Nucleus accumbens (tissue), 56 donors: ENCODE results near the gene PTPRN2.
"Not testable (repeated sequence)": the region's sequence is repeated elsewhere in the genome, so short reads cannot be mapped to it uniquely, and the experiment has no call there.

ENCODE experiments used
- DNase-seq, 56 donors: peaks; one replicate each; lab custom pipeline; 2025; lab: John Stamatoyannopoulos, UW

Gene PTPRN2

DNA sequence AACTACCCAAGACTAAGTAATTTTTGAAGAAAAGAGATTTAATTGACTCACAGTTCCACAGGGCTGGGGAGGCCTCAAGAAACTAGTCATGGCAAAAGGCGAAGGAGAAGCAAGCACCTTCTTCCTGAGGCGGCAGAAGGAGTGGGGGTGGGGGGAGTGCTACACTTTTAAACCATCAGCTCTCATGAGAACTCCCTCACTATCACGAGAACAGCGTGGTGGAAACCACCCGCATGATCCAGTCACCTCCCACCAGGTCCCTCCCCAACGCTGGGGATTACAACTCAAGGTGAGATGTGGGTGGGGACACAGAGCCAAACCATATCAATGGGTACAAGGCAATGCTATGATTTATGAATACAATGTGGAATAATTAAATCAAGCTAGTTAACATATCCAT is 241.9 kb downstream of the PTPRN2 start:
- no peak for DNase-seq

DNA sequence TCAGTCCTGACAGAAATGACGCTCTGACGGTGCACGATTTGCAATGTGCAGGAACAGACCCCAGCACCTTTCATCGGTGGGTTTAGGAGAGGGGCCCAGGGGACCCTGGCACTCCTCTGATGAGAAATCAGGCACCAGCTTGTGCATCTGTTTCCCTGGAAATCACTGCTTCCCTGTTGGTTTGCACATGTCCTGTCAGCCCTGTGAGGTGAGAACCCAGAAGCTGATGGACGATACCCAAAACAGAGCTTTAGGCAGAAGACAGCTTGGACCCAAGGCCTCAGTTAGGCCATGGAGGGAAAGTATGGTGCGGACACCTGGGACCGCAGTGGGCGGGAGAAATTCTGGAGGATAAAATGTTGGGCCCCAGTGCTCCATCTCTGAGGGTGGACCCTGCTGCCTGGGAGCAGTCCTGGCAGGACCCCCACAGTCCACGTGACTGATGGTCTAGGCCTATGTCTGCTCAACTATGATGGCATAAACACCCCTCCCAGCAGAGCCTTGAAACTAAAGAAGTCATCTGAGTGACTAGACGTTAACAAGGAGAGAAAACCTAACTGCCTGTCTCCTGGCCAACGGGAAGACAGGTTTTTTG is 242.8 kb downstream of the PTPRN2 start:
- no peak for DNase-seq

DNA sequence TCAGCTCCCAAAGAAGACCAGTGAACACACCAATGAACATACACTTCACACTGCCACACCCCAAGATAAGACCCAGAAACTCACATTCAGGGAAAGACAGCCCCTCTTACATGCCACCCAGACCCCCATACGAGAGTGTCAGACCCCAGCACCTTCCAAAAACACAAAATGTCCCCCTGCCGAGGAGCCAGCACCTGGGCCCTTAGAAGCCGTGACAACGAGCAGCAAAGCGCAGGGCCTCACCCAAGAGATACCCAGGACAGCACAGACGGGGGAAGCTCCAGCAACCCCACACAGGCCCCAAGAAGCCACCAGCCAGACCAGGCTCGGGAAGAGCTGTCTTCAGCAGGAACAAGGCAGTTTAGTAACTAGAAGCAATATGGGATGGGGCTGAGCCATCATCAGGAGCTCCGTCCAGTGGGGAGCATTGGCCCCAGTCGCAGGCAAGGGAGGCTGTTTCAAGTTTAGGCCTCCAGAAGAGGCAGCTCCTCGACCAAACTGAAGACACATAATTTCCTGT is 243.6 kb downstream of the PTPRN2 start:
- DNase-seq, result no peak

DNA sequence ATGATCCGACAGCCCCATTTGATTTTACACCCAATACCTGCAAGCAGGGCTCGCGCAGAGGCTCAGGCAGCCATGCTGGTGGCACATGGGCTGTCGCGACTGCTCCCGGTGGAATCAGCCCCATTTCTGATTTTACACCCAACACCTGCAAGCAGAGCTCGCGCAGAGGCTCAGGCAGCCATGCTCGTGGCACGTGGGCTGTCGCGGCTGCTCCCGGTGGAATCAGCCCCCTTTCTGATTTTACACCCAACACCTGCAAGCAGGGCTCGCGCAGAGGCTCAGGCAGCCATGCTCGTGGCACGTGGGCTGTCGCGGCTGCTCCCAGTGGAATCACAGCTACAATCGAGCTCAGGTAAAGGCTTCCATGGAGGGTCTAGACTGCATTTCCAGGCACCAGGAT is 244.1 kb downstream of the PTPRN2 start:
- peak in 1 of 56 donors; percentile 6 for DNase-seq

DNA sequence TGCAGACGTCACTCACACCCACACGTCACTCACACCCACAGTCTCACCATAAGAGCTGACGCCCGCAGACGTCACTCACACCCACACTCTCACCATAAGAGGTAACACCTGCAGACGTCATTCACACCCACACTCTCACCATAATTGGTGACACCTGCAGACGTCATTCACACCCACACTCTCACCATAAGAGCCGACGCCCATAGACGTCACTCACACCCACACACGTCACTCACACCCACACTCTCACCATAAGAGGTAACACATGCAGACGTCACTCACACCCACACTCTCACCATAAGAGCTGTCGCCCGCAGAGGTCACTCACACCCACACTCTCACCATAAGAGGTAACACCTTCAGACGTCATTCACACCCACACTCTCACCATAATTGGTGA is 246.5 kb downstream of the PTPRN2 start:
- DNase-seq, result peak in 1 of 56 donors; percentile 73

DNA sequence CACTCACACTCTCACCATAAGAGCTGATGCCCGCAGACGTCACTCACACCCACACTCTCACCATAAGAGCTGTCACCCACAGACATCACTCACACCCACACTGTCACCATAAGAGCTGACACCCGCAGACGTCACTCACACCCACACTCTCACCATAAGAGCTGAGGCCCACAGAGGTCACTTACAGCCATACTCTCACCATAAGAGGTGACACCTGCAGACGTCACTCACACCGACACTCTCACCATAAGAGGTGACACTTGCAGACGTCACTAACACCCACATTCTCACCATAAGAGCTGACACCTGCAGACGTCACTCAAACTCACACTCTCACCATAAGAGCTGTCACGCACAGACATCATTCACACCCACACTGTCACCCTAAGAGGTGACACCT is 250.7 kb downstream of the PTPRN2 start:
- not testable (repeated sequence) for DNase-seq

GRCh38 chr7:158332516-158332915 is 255.1 kb downstream of the PTPRN2 start:
- not testable (repeated sequence) for DNase-seq

- DNase-seq, result peak in 1 of 56 donors; percentile 51
Measured at GRCh38 chr7:158331826-158332450, 255.7 kb downstream of the PTPRN2 start.

DNA sequence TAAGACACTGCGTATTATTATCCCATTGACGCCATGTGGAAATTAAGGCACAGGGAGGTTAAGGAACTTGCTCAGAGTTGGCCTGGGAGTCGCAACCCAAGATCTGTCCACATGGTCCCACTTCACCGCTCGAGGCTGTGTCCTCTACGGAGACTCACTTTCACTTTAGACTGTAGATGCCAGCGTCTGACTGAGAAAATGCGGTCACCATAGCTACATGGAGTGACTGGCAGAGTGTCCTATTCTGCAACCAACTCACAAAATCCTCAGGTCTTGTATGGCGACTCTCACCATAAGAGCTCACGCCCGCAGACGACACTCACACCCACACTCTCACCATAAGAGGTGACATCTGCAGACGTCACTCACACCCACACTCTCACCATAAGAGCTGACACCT is 257.9 kb downstream of the PTPRN2 start:
- peak in 2 of 56 donors; percentile 9 to 33 for DNase-seq

- DNase-seq, result no peak
Measured at GRCh38 chr7:158329014-158329610, 258.5 kb downstream of the PTPRN2 start.

DNA sequence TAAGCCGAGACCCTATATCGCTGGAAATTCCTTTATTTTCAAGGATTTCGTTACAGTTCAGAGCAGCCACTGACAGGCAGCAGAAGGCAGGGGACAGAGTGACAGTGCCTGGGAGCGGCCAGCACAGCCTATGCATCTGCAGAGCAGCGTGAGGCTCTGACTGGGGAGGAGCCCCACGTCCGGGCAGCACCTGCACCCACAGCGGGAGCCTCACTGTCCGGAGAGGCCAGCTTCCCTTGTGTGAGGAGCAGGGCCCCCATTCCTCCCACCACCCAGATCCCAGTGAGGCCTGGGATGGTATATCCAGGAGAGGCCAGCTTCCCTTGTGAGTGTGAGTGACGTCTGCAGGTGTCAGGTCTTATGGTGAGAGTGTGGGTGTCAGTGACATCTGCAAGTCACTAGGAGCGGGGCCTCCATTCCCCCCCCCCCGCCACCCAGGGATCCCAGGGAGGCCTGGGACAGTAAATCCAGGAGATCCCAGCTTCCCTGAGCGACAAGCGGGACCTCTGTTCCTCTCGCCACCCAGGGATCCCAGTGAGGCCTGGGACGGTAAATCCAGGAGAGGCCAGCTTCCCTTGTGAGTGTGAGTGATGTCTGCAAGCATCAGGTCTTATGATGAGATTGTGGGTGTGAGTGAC is 259.1 kb downstream of the PTPRN2 start:
- no peak for DNase-seq

GRCh38 chr7:158327571-158328180 is 259.9 kb downstream of the PTPRN2 start:
- DNase-seq, result no peak

DNA sequence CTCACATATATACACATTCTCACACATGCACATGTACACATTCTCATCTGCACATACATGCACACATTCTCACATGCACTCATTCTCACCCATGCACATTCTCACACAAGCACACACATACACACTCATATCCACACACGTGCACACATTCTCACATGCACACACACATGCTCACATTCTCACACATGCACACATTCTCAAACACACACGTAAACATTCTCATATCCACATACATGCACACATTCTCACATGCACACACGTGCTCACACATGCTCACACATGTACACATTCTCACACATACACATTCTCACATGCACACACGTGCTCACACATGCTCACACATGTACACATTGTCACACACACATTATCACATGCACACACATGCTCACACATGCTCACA is 260.6 kb downstream of the PTPRN2 start:
- no peak for DNase-seq

- peak in 25 of 56 donors; percentile 5 to 59 (median 26) for DNase-seq
Measured at GRCh38 chr7:158325530-158326381, 261.9 kb downstream of the PTPRN2 start.

DNA sequence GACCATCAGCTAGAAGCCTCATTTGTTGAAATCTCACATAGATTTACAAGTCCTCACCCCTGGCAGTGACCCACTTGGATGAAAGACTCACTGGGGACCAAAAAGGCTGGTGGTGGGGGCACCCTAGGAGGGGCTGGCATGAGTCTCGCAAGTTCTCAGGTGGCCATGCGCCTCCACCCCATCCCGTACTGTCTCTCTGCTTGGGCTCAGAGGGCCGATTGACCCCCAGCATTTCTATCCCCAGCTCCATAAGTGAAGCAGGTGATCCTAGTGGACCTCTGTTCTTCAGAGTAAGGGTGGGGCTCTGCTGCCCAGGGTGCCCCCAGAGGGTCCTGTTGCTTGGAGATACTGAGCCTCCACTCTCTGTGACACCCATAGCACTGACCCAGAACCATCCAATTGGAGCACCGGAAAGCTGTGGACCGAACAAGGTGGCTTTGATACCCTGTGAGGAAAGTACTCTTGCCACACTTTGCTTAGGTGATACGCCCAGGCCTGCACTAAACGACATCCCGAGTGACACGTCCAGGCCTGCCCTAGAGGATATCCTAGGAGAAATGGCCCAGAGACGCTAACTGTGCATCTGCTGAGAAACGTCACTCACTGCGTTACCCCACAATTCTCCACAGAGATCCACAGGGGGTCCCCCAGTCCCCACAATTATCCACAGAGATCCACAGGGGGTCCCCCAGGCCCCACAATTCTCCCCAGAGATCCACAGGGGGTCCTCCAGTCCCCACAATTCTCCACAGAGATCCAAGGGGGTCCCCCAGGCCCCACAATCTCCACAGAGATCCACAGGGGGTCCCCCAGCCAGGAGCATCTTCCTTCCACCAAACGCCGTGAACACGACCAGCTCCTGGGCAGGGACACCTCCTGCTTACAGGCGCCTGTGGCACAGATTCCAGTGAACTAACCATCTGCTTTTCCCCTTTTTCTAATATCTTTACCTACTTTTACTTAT is 262.9 kb downstream of the PTPRN2 start:
- no peak for DNase-seq

DNA sequence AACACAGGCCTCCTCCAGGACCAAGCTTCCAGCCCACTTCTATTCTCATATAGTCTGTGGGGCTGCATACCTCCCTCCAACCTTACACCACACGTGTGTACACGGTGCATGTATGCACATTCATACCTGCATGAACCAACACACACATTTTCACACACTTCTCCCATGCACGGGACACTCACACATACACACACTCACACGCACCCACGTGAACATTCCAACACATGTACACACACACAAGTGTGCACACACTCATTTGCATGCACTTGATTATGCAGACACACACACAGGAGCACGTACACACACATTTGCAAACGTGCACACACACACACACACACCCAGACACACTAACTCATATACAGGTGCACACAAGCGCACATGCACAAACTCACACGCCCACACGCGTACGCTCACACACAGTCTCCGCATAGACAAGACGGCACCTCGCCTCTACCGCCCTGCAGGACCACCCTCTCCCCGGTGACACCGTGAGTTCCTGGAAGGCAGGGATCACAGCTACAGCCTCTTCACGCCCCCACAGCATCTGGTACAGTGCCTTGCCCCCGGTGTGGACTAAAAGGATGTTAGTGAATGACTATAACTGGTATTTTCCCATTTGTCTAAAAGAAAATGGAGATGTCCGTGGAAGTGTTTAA is 263.8 kb downstream of the PTPRN2 start:
- DNase-seq, result no peak

DNA sequence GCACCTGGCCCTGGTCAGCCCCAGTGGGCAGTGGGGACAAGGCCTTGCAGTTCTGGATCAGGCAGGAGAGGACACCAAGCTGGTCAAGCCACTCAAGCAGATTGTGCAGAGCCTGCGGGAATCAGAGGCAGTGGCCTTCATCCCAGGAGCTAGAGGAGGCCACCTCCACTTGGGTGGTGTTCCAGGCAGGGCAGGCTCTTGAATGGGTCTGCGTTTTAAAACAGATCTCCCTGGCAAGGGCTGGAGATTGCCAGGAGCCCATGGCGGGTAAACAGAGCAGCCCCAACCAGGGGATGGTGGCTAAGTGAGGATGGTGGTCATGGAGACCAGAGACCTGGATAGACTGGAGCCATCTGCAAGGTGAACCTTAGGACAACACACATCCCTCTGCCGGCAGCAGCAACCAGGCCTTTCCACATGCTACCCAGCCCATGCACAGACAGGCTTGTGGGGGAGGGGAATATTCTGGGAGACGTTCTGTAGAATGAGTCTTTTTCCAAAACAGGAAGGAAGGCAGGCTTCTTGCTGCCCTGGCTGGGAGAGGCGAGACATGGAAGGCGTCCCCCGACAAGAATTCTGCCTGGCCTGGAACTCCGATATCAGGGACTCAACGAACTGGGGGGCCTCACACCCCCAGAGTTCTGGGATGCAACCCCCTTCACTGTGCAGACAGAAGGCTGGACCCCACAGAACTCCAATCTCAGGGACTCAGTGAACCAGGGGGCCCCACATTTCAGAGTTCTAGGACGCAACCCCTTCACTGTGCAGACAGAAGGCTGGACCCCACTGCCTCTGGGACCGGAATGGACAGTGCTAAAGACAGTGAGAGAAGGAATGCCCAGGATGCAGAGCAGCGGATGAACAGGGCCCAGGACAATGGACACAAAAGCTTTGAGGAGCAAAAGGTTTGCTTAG is 264.8 kb downstream of the PTPRN2 start:
- no peak for DNase-seq
